Lung (tissue), 12 donors: ENCODE results near the gene BTBD8. TPM values are rescaled to one million over a fixed set of nuclear protein-coding genes. Genes with fewer than 3 reads are reported as not detected.

ENCODE experiments used
- ATAC-seq: fragments of 200-7000 bp; cut with Tn5 transposase; one replicate; pipeline ENCODE4 v1.9.1; 2020; ENCODE audit warnings: moderate number of reproducible peaks; ENCODE audit not compliant: insufficient read depth, low FRiP score
- DNase-seq, 3 donors: peaks; one replicate each; pipeline ENCODE4 v3.0.0-alpha.2; 2013 to 2017
- H3K27ac ChIP-seq, 2 donors: one replicate each; pipeline ENCODE4 v1.5.1; 2013; ENCODE audit warnings: mild to moderate bottlenecking in 2 of 2, moderate library complexity in 2 of 2, control low read depth in 1 of 2, inconsistent platforms in 1 of 2, low read depth in 1 of 2, low read length in 1 of 2
- H3K27me3 ChIP-seq, 3 donors: one replicate each; pipeline ENCODE4 v1.5.1; 2013; ENCODE audit warnings: low read length in 2 of 3; ENCODE audit not compliant: control insufficient read depth in 3 of 3, insufficient read depth in 3 of 3
- H3K36me3 ChIP-seq, 4 donors: one replicate each; pipeline ENCODE4 v1.5.1; 2013; ENCODE audit warnings: low read length in 4 of 4, mild to moderate bottlenecking in 1 of 4, moderate library complexity in 1 of 4; ENCODE audit not compliant: control insufficient read depth in 4 of 4, insufficient read depth in 4 of 4
- H3K4me1 ChIP-seq, 5 donors: one replicate each; pipeline ENCODE4 v1.5.1; 2013; ENCODE audit warnings: low read length in 5 of 5, mild to moderate bottlenecking in 2 of 5, moderate library complexity in 1 of 5; ENCODE audit not compliant: control insufficient read depth in 5 of 5, insufficient read depth in 5 of 5
- H3K4me3 ChIP-seq: one replicate; pipeline ENCODE4 v1.5.1; 2013; ENCODE audit warnings: mild to moderate bottlenecking, control low read depth, moderate library complexity
- H3K9ac ChIP-seq, 2 donors: one replicate each; pipeline ENCODE4 v1.5.1; 2013; ENCODE audit warnings: low read length in 2 of 2, control low read depth in 1 of 2; ENCODE audit not compliant: insufficient read depth in 1 of 2
- H3K9me3 ChIP-seq, 4 donors: one replicate each; pipeline ENCODE4 v1.5.1; 2013; ENCODE audit warnings: low read length in 3 of 4, mild to moderate bottlenecking in 1 of 4, moderate library complexity in 1 of 4; ENCODE audit not compliant: control insufficient read depth in 4 of 4, insufficient read depth in 3 of 4
- WGBS, 2 donors: extraction: QIAGEN DNeasy Blood & Tissue Kit; methylation state at CpG; one replicate each; pipeline ENCODE4 v1.1.7; 2013; 5-methylcytosine and 5-hydroxymethylcytosine counted together
- polyA plus RNA-seq, 2 donors: library from polyadenylated mRNA; stranded (reverse); fragments of 200-250 nt; gene quantifications; one replicate each; pipeline ENCODE4 v1.2.1, GENCODE V29; 2013
- total RNA-seq, 2 donors: library from RNA; depleted of rRNA in 1 of 2; stranded (reverse); fragments of >200 nt in 1 of 2; gene quantifications; one replicate each; pipeline ENCODE4 v1.2.1, GENCODE V29; 2014 to 2021
- TF ChIP-seq, protein P1 (sequence below): IDR thresholded peaks from 2 replicates; pipeline ENCODE4 v1.5.1; 2012; ENCODE audit warnings: mild to moderate bottlenecking; ENCODE audit errors: control extremely low read depth, extremely low read depth
- donor health status: control.
- donor health status: control.
- donor health status: Bipolar disorder and iron deficiency.
- donor health status: healthy.
- donor health status: DM: yes; HTN: yes; CAD: no.

Gene BTBD8
- total and polyA plus RNA-seq, 4 donors, result 0.58 to 14.1 (median 2.1) TPM

- TF ChIP-seq, protein P1, sequence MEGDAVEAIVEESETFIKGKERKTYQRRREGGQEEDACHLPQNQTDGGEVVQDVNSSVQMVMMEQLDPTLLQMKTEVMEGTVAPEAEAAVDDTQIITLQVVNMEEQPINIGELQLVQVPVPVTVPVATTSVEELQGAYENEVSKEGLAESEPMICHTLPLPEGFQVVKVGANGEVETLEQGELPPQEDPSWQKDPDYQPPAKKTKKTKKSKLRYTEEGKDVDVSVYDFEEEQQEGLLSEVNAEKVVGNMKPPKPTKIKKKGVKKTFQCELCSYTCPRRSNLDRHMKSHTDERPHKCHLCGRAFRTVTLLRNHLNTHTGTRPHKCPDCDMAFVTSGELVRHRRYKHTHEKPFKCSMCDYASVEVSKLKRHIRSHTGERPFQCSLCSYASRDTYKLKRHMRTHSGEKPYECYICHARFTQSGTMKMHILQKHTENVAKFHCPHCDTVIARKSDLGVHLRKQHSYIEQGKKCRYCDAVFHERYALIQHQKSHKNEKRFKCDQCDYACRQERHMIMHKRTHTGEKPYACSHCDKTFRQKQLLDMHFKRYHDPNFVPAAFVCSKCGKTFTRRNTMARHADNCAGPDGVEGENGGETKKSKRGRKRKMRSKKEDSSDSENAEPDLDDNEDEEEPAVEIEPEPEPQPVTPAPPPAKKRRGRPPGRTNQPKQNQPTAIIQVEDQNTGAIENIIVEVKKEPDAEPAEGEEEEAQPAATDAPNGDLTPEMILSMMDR, result no peak
- WGBS, 2 donors, result 95% methylated on average over 27 of the region's 27 CpGs
- no peak for DNase-seq
Measured at GRCh38 chr1:92217721-92218120, 137.6 kb downstream of the BTBD8 start, which contains the start of gene C1orf146. C1orf146 (plus strand) TSS chr1:92217915; CDS start chr1:92231421, 13,506 bp downstream.

DNA sequence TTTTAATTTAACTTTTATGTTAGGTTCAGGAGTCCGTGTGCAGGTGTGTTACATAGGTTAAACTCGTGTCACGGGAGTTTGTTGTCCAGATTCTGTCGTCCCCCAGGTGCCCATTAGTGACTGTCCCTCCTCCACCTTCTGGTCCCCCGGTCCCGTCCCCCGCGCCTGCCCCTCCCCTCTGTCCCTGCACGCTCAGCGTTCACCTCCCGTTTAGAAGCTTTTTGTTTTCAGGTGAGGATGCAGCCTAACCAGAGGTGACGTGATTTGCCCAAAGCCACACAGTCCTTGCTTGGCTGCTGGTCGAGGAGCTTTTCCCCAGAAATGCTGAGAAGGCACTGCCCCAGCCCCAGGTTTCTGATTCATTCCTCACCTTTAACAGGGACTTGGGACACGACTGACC, 138.4 kb downstream of the BTBD8 start:
- Histone ChIP-seq H3K27ac (no peak overlapping the region), H3K27me3 (no peaks in the 10 kb centered on the region), H3K9ac (no peak overlapping the region), H3K4me3 (no peak overlapping the region), H3K4me1 (no peaks in the 10 kb centered on the region), H3K9me3 (peaks cover 0 to 2% (median 0%) of the 10 kb centered on the region in 4 donors), H3K36me3 (no peaks in the 10 kb centered on the region)
- no peak for DNase-seq
- 84 to 88% methylated on average over 14 of the region's 14 CpGs for WGBS, 2 donors
- TF ChIP-seq, protein P1, result no peak
- ATAC-seq, result no peak

More at GRCh38 chr1:92217721-92218120, 137.6 kb downstream of the BTBD8 start, which contains the start of gene C1orf146:
- Histone ChIP-seq H3K9me3 (peaks cover 0 to 2% (median 0%) of the 10 kb centered on the region in 4 donors), H3K27ac (no peak within 1 kb of the TSS), H3K9ac (no peak within 1 kb of the TSS), H3K27me3 (no peaks in the 10 kb centered on the region), H3K36me3 (no peaks in the 10 kb centered on the region), H3K4me1 (no peaks in the 10 kb centered on the region), H3K4me3 (no peak within 1 kb of the TSS)
- no peak for ATAC-seq

- Histone ChIP-seq H3K4me1 (no peaks in the 10 kb centered on the region), H3K9me3 (peaks cover 0 to 2% (median 0%) of the 10 kb centered on the region in 4 donors), H3K9ac (no peak overlapping the region), H3K27me3 (no peaks in the 10 kb centered on the region), H3K27ac (no peak overlapping the region), H3K4me3 (no peak overlapping the region), H3K36me3 (no peaks in the 10 kb centered on the region)
- TF ChIP-seq, protein P1, result no peak
- ATAC-seq (no peak), DNase-seq (no peak)
Measured at GRCh38 chr1:92219028-92219427, 138.9 kb downstream of the BTBD8 start.

GRCh38 chr1:92228401-92228800, 148.3 kb downstream of the BTBD8 start:
- ATAC-seq, result no peak
- H3K4me3 ChIP-seq, result no peak overlapping the region
- no peaks in the 10 kb centered on the region for H3K27me3 ChIP-seq
- no peak overlapping the region for H3K27ac ChIP-seq
- no peak overlapping the region for H3K9ac ChIP-seq
- 79 to 92% methylated on average over 3 of the region's 3 CpGs for WGBS, 2 donors
- no peaks in the 10 kb centered on the region for H3K4me1 ChIP-seq
- TF ChIP-seq, protein P1, result no peak
- peaks cover 0 to 3% (median 0%) of the 10 kb centered on the region in 4 donors for H3K9me3 ChIP-seq
- no peaks in the 10 kb centered on the region for H3K36me3 ChIP-seq
- DNase-seq, result no peak
